Left lung (tissue), 10 donors: ENCODE data around the gene TFF3. TPM values are rescaled to one million over a fixed set of nuclear protein-coding genes. Genes with fewer than 3 reads are reported as not detected.

Source experiments
- ATAC-seq: fragments of 200-7000 bp; cut with Tn5 transposase; one replicate; pipeline ENCODE4 v1.9.1; 2020; ENCODE audit warnings: moderate library complexity
- DNase-seq, 4 donors: peaks; one replicate each; pipeline ENCODE4 v3.0.0-alpha.2; 2013 to 2020
- H3K27ac ChIP-seq, 2 donors: fragments of 200-600 bp; sonication (generic) in 1 of 2; one replicate each; pipeline versions ENCODE4 v1.5.0 to v1.8.0; 2020 to 2021
- H3K27me3 ChIP-seq, 2 donors: fragments of 200-600 bp; sonication (generic) in 1 of 2; one replicate each; pipeline versions ENCODE4 v1.5.0 to v1.8.0; 2020 to 2021
- H3K36me3 ChIP-seq, 2 donors: fragments of 200-600 bp; sonication (generic) in 1 of 2; one replicate each; pipeline versions ENCODE4 v1.5.0 to v1.8.0; 2020 to 2021
- H3K4me1 ChIP-seq, 2 donors: fragments of 200-600 bp; one replicate each; pipeline ENCODE4 v1.8.0; 2021
- H3K4me3 ChIP-seq, 2 donors: fragments of 200-600 bp; sonication (generic) in 1 of 2; one replicate each; pipeline versions ENCODE4 v1.5.0 to v1.8.0; 2020 to 2021; ENCODE audit warnings: mild to moderate bottlenecking in 1 of 2
- H3K9me3 ChIP-seq, 2 donors: fragments of 200-600 bp; sonication (generic) in 1 of 2; one replicate each; pipeline versions ENCODE4 v1.5.0 to v1.8.0; 2020 to 2021
- CTCF ChIP-seq, 2 donors: fragments of 200-600 bp; sonication (generic) in 1 of 2; IDR thresholded peaks; one replicate each; pipeline versions ENCODE4 v1.5.0 to v1.8.0; 2021; ENCODE audit warnings: antibody characterized with exemption in 2 of 2
- intact Hi-C, 2 donors: fragments of 100-400 bp; cut with DNase I; formaldehyde crosslinking; loops; one replicate each; pipeline versions ENCODE4 v1.11.2 to v1.14.2; 2022
- polyA plus RNA-seq, 6 donors: library from polyadenylated mRNA; unstranded; fragments of 120-200 nt; gene quantifications; one replicate each; pipeline ENCODE4 v1.2.1, GENCODE V29; 2013; ENCODE audit not compliant: insufficient read length in 6 of 6
- total RNA-seq, 2 donors: library from RNA; stranded (reverse); fragmentation: NEBNext Ultra II Directional; extraction: Animal tissue kit (Norgen Biotek cat#: 25700); gene quantifications; one replicate each; pipeline ENCODE4 v1.2.1, GENCODE V29; 2021
- donor health status: DM: no; HTN: yes; CAD: no.
- donor health status: DM: no; HTN: no; CAD: no.

Gene TFF3
- total and polyA plus RNA-seq, 8 donors = 5.5 to 20.0 (median 12.4) TPM

- intact Hi-C loops = no loop called here
- peaks cover 0 to 15% of the 10 kb centered on the region in 2 donors for H3K9me3 ChIP-seq
- DNase-seq (no peak), ATAC-seq (no peak)
- no peaks in the 10 kb centered on the region for H3K4me1 ChIP-seq
- H3K27ac ChIP-seq = no peak overlapping the region
- peaks cover 0 to 7% of the 10 kb centered on the region in 2 donors for H3K27me3 ChIP-seq
- TF ChIP-seq CTCF (IDR thresholded peaks at IDR 0.05) = no peak
- H3K4me3 ChIP-seq = no peak overlapping the region
- H3K36me3 ChIP-seq = no peaks in the 10 kb centered on the region
These were observed 36.6 kb upstream of the TFF3 start for GRCh38 chr21:42351626-42352440.

GRCh38 chr21:42350927-42351426 is 35.8 kb upstream of the TFF3 start, which contains the start of gene TFF2:
TSS of gene TFF2 (minus strand) at chr21:42350994. CDS start at chr21:42350957, 37 bp downstream.
- ATAC-seq (no peak), DNase-seq (no peak)
- Histone ChIP-seq H3K9me3 (peaks cover 0 to 13% of the 10 kb centered on the region in 2 donors), H3K4me3 (no peak within 1 kb of the TSS), H3K27ac (no peak within 1 kb of the TSS), H3K36me3 (no peaks in the 10 kb centered on the region), H3K4me1 (no peaks in the 10 kb centered on the region), H3K27me3 (peaks cover 0 to 7% of the 10 kb centered on the region in 2 donors)
- intact Hi-C loops = no loop called here
- TF ChIP-seq CTCF (IDR thresholded peaks at IDR 0.05) = no peak

- DNase-seq (no peak), ATAC-seq (no peak)
- H3K36me3 ChIP-seq = no peaks in the 10 kb centered on the region
- peaks cover 0 to 7% of the 10 kb centered on the region in 2 donors for H3K27me3 ChIP-seq
- H3K4me1 ChIP-seq = no peaks in the 10 kb centered on the region
- no peak for TF ChIP-seq CTCF (IDR thresholded peaks at IDR 0.05)
- intact Hi-C loops = no loop called here
- H3K27ac ChIP-seq = no peak overlapping the region
- peaks cover 0 to 12% of the 10 kb centered on the region in 2 donors for H3K9me3 ChIP-seq
- H3K4me3 ChIP-seq = no peak overlapping the region
These were observed 35.2 kb upstream of the TFF3 start for GRCh38 chr21:42350318-42350910.

- H3K36me3 ChIP-seq = no peaks in the 10 kb centered on the region
- no peak for TF ChIP-seq CTCF (IDR thresholded peaks at IDR 0.05)
- no peak overlapping the region for H3K27ac ChIP-seq
- no peak for DNase-seq
- intact Hi-C loops = no loop called here
- peaks cover 0 to 7% of the 10 kb centered on the region in 2 donors for H3K27me3 ChIP-seq
- no peaks in the 10 kb centered on the region for H3K4me1 ChIP-seq
- H3K4me3 ChIP-seq = no peak overlapping the region
- no peak for ATAC-seq
- peaks cover 0 to 5% of the 10 kb centered on the region in 2 donors for H3K9me3 ChIP-seq
These were observed 34.5 kb upstream of the TFF3 start for GRCh38 chr21:42349420-42350317.
